ENCODE measurements around the gene KLHL30.

KLHL30 gene

DNA sequence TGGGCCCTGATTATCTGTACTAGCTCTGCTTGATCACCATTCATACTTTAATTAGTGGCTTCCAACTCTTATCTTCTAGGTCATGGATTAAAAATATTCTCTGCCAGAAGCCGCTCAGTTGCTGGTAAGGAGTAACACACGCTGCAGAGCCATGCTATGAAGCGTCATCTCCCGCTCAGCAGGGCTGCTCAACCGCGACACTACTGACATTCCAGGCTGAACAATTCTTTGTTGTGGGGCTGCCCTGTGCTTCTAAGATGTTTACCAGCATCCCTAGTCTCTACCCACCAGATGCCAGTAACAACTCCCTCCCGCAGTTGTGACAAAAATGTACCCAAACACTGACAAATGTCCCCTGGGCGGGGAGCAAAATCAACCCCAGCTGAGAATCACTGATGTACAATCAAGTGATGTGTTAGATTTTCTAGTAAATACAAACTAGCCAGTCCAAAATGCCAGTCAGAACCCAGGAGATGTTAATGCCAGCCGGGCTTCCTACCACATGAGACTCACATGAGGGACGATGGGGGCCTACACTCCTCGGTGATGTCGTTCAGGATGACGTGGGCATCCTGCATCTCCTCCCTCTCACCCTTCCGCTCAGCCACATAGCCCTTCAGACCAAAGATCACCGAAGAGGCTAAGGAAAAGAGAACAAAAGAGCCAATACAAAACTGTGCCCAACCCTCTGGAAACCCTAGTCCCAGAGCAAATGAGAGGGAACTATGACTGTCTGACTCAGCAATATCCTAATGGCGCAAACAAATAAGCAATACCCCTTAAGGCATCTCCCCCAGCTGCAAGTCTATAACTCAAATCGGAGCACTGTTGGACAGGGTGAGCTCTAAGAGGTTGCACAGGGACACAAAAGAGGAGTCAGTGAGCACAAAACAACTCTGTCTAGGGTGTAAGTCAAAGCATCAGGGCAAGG lies 49.4 kb downstream of the KLHL30 start:
- Mint-ChIP-seq H3K4me3 (no peak overlapping the region), H3K9me3 (no peaks in the 10 kb centered on the region), H3K36me3 (peaks cover 64% of the 10 kb centered on the region), H3K27ac (no peak overlapping the region), H3K27me3 (no peaks in the 10 kb centered on the region), H3K4me1 (peaks cover 5% of the 10 kb centered on the region)
- CTCF ChIA-PET, result interaction anchor here (0.9 kb wide), 1 partner anchor 15 kb away, joined by 3 read pairs; no protein-coding TSS in a partner anchor
- DNase-seq, result no peak

DNA sequence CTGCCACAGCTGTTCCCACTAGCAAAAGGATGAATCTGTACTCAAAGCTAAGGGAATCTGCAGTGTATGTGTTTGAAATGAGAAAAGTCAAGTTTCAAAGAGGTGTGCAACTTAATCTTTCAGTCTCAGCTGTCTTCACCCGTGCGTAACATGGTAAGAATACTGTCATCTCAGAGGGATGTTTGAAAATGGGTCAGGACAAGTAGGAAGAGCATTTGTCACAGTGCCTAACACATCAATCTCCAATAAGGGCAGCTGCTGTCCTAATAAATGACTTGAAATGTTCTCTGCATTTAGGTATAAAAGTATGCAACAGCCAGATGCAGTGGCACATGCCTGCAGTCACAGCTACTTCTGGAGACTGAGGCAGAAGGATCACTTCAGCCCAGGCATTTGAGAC lies 52.0 kb downstream of the KLHL30 start:
- Mint-ChIP-seq H3K4me3 (no peak overlapping the region), H3K4me1 (no peaks in the 10 kb centered on the region), H3K27me3 (no peaks in the 10 kb centered on the region), H3K9me3 (no peaks in the 10 kb centered on the region), H3K36me3 (peaks cover 58% of the 10 kb centered on the region), H3K27ac (no peak overlapping the region)
- DNase-seq, result no peak
- CTCF ChIA-PET, result no interaction called here

Measured in activated naive CD4-positive, alpha-beta T cell treated with anti-CD3 and anti-CD28 coated beads, Interleukin-2, amount 10 ng/mL, durations not matched to agents 7 days and 5 days (primary cell).